ENCODE measurements around the gene SPTBN4.
"Not testable (repeated sequence)": the region's sequence is repeated elsewhere in the genome, so short reads cannot be mapped to it uniquely, and the experiment has no call there.

Gene SPTBN4

GRCh38 chr19:40499320-40499719 is 32.5 kb downstream of the SPTBN4 start:
- TF ChIP-seq ZNF274 (IDR thresholded peaks at IDR 0.05; ENCODE audit: low read depth, low read length) = no peak

GRCh38 chr19:40500678-40501530 is 34.1 kb downstream of the SPTBN4 start:
- H3K4me3 ChIP-seq (ENCODE audit: low read length) = not testable (repeated sequence)

More at GRCh38 chr19:40499320-40499719, 32.5 kb downstream of the SPTBN4 start:
- H3K4me3 ChIP-seq (ENCODE audit: low read length) = no peak overlapping the region

- TF ChIP-seq ZNF274 (IDR thresholded peaks at IDR 0.05; ENCODE audit: low read depth, low read length) = no peak
- no peak overlapping the region for H3K4me3 ChIP-seq (ENCODE audit: low read length)
These were observed 34.8 kb downstream of the SPTBN4 start for GRCh38 chr19:40501599-40501998.

GRCh38 chr19:40502081-40502480 is 35.3 kb downstream of the SPTBN4 start:
- TF ChIP-seq ZNF274 (IDR thresholded peaks at IDR 0.05; ENCODE audit: low read depth, low read length) = no peak
- H3K4me3 ChIP-seq (ENCODE audit: low read length) = no peak overlapping the region

GRCh38 chr19:40502647-40503319 is 36.0 kb downstream of the SPTBN4 start:
- no peak for TF ChIP-seq ZNF274 (IDR thresholded peaks at IDR 0.05; ENCODE audit: low read depth, low read length)
- no peak overlapping the region for H3K4me3 ChIP-seq (ENCODE audit: low read length)

- TF ChIP-seq ZNF274 (IDR thresholded peaks at IDR 0.05; ENCODE audit: low read depth, low read length) = no peak
- H3K4me3 ChIP-seq (ENCODE audit: low read length) = no peak overlapping the region
These were observed 36.5 kb downstream of the SPTBN4 start for GRCh38 chr19:40503320-40503695.

- TF ChIP-seq ZNF274 (IDR thresholded peaks at IDR 0.05; ENCODE audit: low read depth, low read length) = no peak
- H3K4me3 ChIP-seq (ENCODE audit: low read length) = no peak overlapping the region
These were observed 39.3 kb downstream of the SPTBN4 start for GRCh38 chr19:40506099-40506498.

- no peak overlapping the region for H3K4me3 ChIP-seq (ENCODE audit: low read length)
- TF ChIP-seq ZNF274 (IDR thresholded peaks at IDR 0.05; ENCODE audit: low read depth, low read length) = no peak
These were observed 41.1 kb downstream of the SPTBN4 start for GRCh38 chr19:40507892-40508291.

- TF ChIP-seq ZNF274 (IDR thresholded peaks at IDR 0.05; ENCODE audit: low read depth, low read length) = no peak
- no peak overlapping the region for H3K4me3 ChIP-seq (ENCODE audit: low read length)
These were observed 42.0 kb downstream of the SPTBN4 start for GRCh38 chr19:40508739-40509260.

GRCh38 chr19:40510526-40511115 is 43.8 kb downstream of the SPTBN4 start:
- no peak overlapping the region for H3K4me3 ChIP-seq (ENCODE audit: low read length)
- no peak for TF ChIP-seq ZNF274 (IDR thresholded peaks at IDR 0.05; ENCODE audit: low read depth, low read length)

- H3K4me3 ChIP-seq (ENCODE audit: low read length) = no peak overlapping the region
- no peak for TF ChIP-seq ZNF274 (IDR thresholded peaks at IDR 0.05; ENCODE audit: low read depth, low read length)
These were observed 44.7 kb downstream of the SPTBN4 start for GRCh38 chr19:40511487-40511886.

GRCh38 chr19:40512110-40512472 is 45.3 kb downstream of the SPTBN4 start:
- no peak overlapping the region for H3K4me3 ChIP-seq (ENCODE audit: low read length)
- TF ChIP-seq ZNF274 (IDR thresholded peaks at IDR 0.05; ENCODE audit: low read depth, low read length) = no peak

GRCh38 chr19:40512473-40513344 is 45.9 kb downstream of the SPTBN4 start:
- no peak overlapping the region for H3K4me3 ChIP-seq (ENCODE audit: low read length)
- no peak for TF ChIP-seq ZNF274 (IDR thresholded peaks at IDR 0.05; ENCODE audit: low read depth, low read length)

- H3K4me3 ChIP-seq (ENCODE audit: low read length) = no peak overlapping the region
- TF ChIP-seq ZNF274 (IDR thresholded peaks at IDR 0.05; ENCODE audit: low read depth, low read length) = no peak
These were observed 46.5 kb downstream of the SPTBN4 start for GRCh38 chr19:40513345-40513678.

Data from GM08714 (cell line).